H1 (cell line): Measurements from ENCODE around the gene RAB30. TPM values are rescaled to one million over a fixed set of nuclear protein-coding genes. Genes with fewer than 3 reads are reported as not detected.

ENCODE experiments used
- CTCF ChIA-PET: fragments of 300-600 bp; sonication (Branson Sonifier 250); formaldehyde crosslinking; loops from one replicate; lab custom pipeline; 2021; ENCODE audit not compliant: partially characterized antibody; lab: Charles Lee
- POLR2A ChIA-PET: fragments of 300-600 bp; sonication (Branson Sonifier 250); formaldehyde crosslinking; loops from one replicate; lab custom pipeline; 2021; ENCODE audit warnings: inconsistent platforms; ENCODE audit not compliant: partially characterized antibody; lab: Charles Lee
- DNase-seq, 2 experiments: peaks; one replicate each; pipeline versions ENCODE4 v3.0.0 to v3.0.0-alpha.2; 2010 to 2022; ENCODE audit warnings: low spot score in 2 of 2, low read depth in 1 of 2, mixed read lengths in 1 of 2
- FAIRE-seq: peaks from 2 replicates; lab custom pipeline; 2011; peaks lifted over from hg19 to GRCh38; lab: Jason Lieb, UNC
- H2AFZ ChIP-seq: 2 replicates; pipeline ENCODE4 v1.8.1; 2012; ENCODE audit warnings: low read length, inconsistent platforms
- H2AK5ac ChIP-seq: 2 replicates; pipeline ENCODE4 v1.6.1; 2013; ENCODE audit warnings: low read depth, low read length
- H2BK120ac ChIP-seq: replicated peaks from 2 replicates; pipeline ENCODE3; 2013; ENCODE audit warnings: low read depth, low read length, inconsistent platforms
- H2BK12ac ChIP-seq: 2 replicates; pipeline ENCODE4 v1.6.1; 2013; ENCODE audit warnings: low read depth, low read length
- H2BK15ac ChIP-seq: 2 replicates; pipeline ENCODE4 v1.6.1; 2013; ENCODE audit warnings: low read length
- H2BK20ac ChIP-seq: 2 replicates; pipeline ENCODE4 v1.6.1; 2013; ENCODE audit warnings: low read length
- H2BK5ac ChIP-seq: 2 replicates; pipeline ENCODE4 v1.6.1; 2013; ENCODE audit warnings: low read depth, low read length
- H3K14ac ChIP-seq: 2 replicates; pipeline ENCODE4 v1.6.1; 2013; ENCODE audit warnings: inconsistent platforms; ENCODE audit not compliant: insufficient read length
- H3K18ac ChIP-seq: 2 replicates; pipeline ENCODE4 v1.6.1; 2013; ENCODE audit warnings: low read length; ENCODE audit errors: extremely low read depth
- H3K23ac ChIP-seq: 2 replicates; pipeline ENCODE4 v1.6.1; 2013; ENCODE audit warnings: inconsistent platforms; ENCODE audit not compliant: insufficient read length
- H3K23me2 ChIP-seq: 2 replicates; pipeline ENCODE4 v1.6.1; 2013; ENCODE audit warnings: low read depth, low read length
- H3K27ac ChIP-seq: 2 replicates; pipeline ENCODE4 v1.6.1; 2011; ENCODE audit warnings: low read depth, low read length, inconsistent platforms
- H3K27me3 ChIP-seq, 4 experiments: replicated peaks in 1 of 4; 1 replicate in 1 of 4; 2 replicates in 3 of 4; pipeline versions ENCODE4 v1.6.1 to v1.8.1; 2011 to 2013; ENCODE audit warnings: low read length in 3 of 4, mild to moderate bottlenecking in 3 of 4, inconsistent platforms in 2 of 4, mixed read lengths in 2 of 4, moderate library complexity in 1 of 4; ENCODE audit not compliant: control insufficient read depth in 3 of 4, insufficient read depth in 3 of 4; ENCODE audit errors: extremely low read depth in 1 of 4
- H3K36me3 ChIP-seq, 4 experiments: 2 replicates each; pipeline versions ENCODE4 v1.6.1 to v1.8.1; 2011 to 2013; ENCODE audit warnings: mild to moderate bottlenecking in 4 of 4, low read length in 3 of 4, moderate library complexity in 2 of 4, control low read depth in 1 of 4, inconsistent platforms in 1 of 4; ENCODE audit not compliant: insufficient read depth in 4 of 4, control insufficient read depth in 2 of 4
- H3K4ac ChIP-seq: replicated peaks from 2 replicates; pipeline ENCODE3; 2013; ENCODE audit warnings: low read length, low read depth, mixed read lengths, inconsistent platforms; ENCODE audit not compliant: insufficient read length
- H3K4me1 ChIP-seq, 4 experiments: replicated peaks in 1 of 4; 1 replicate in 1 of 4; 2 replicates in 3 of 4; pipeline versions ENCODE4 v1.6.1 to v1.8.1; 2011 to 2013; ENCODE audit warnings: low read length in 3 of 4, inconsistent platforms in 2 of 4, mixed read lengths in 1 of 4; ENCODE audit not compliant: insufficient read depth in 4 of 4, control insufficient read depth in 3 of 4
- H3K4me2 ChIP-seq, 2 experiments: 2 replicates each; pipeline versions ENCODE4 v1.6.1 to v1.8.1; 2011 to 2013; ENCODE audit warnings: low read depth in 2 of 2, low read length in 2 of 2, control low read depth in 1 of 2, inconsistent platforms in 1 of 2, mild to moderate bottlenecking in 1 of 2; ENCODE audit not compliant: insufficient read depth in 1 of 2
- H3K4me3 ChIP-seq, 4 experiments: fragments of 200-600, 300-600 bp in 1 of 4; sonication (generic), shearing (Covaris generic), sonication (Bioruptor Twin) in 1 of 4; 2 replicates each; pipeline versions ENCODE4 v1.5.1 to v1.8.1; 2011 to 2016; ENCODE audit warnings: low read length in 4 of 4, low read depth in 3 of 4, control low read depth in 2 of 4, inconsistent platforms in 2 of 4, mild to moderate bottlenecking in 2 of 4, mixed read lengths in 1 of 4, moderate library complexity in 1 of 4; ENCODE audit not compliant: insufficient read depth in 2 of 4; ENCODE audit errors: extremely low read depth in 1 of 4
- H3K56ac ChIP-seq: replicated peaks from 2 replicates; pipeline ENCODE3; 2013; ENCODE audit warnings: low read depth, mild to moderate bottlenecking, mixed read lengths, low read length, inconsistent platforms; ENCODE audit not compliant: insufficient read length
- H3K79me1 ChIP-seq: 2 replicates; pipeline ENCODE4 v1.6.1; 2013; ENCODE audit warnings: low read depth, low read length, control low read depth
- H3K79me2 ChIP-seq, 2 experiments: 2 replicates each; pipeline versions ENCODE4 v1.6.1 to v1.8.1; 2012 to 2013; ENCODE audit warnings: low read length in 2 of 2, mild to moderate bottlenecking in 2 of 2, inconsistent platforms in 1 of 2; ENCODE audit not compliant: insufficient read depth in 2 of 2, control insufficient read depth in 1 of 2
- H3K9ac ChIP-seq, 4 experiments: replicated peaks in 1 of 4; 1 replicate in 1 of 4; 2 replicates in 3 of 4; pipeline versions ENCODE4 v1.6.1 to v1.8.1; 2011 to 2013; ENCODE audit warnings: low read depth in 3 of 4, low read length in 3 of 4, control low read depth in 2 of 4, mild to moderate bottlenecking in 2 of 4, moderate library complexity in 2 of 4, inconsistent platforms in 1 of 4; ENCODE audit errors: extremely low read depth in 1 of 4
- H3K9me3 ChIP-seq, 2 experiments: 2 replicates each; pipeline versions ENCODE4 v1.6.1 to v1.8.1; 2012 to 2013; ENCODE audit warnings: mild to moderate bottlenecking in 2 of 2, moderate library complexity in 2 of 2, control low read depth in 1 of 2, inconsistent platforms in 1 of 2, low read depth in 1 of 2, low read length in 1 of 2, mixed read lengths in 1 of 2; ENCODE audit not compliant: insufficient read depth in 2 of 2
- H4K20me1 ChIP-seq, 2 experiments: replicated peaks in 1 of 2; 2 replicates each; pipeline versions ENCODE3 to v1.8.1; 2011 to 2013; ENCODE audit warnings: inconsistent platforms in 2 of 2, low read length in 2 of 2, mild to moderate bottlenecking in 1 of 2; ENCODE audit not compliant: insufficient read depth in 2 of 2, control insufficient read depth in 1 of 2
- H4K5ac ChIP-seq: 2 replicates; pipeline ENCODE4 v1.6.1; 2013; ENCODE audit warnings: low read length, low read depth, mixed read lengths, inconsistent platforms; ENCODE audit not compliant: insufficient read length
- H4K8ac ChIP-seq: 2 replicates; pipeline ENCODE4 v1.8.0; 2013; ENCODE audit warnings: mild to moderate bottlenecking, moderate library complexity, low read length, inconsistent platforms; ENCODE audit not compliant: insufficient read depth; ENCODE audit errors: extremely low read depth
- H4K91ac ChIP-seq: replicated peaks from 2 replicates; pipeline ENCODE3; 2013; ENCODE audit warnings: low read length, mixed read lengths, inconsistent platforms; ENCODE audit not compliant: insufficient read length
- CBX5 ChIP-seq: fragments of 300-800, 300-1000 bp; sonication (generic); IDR thresholded peaks from 2 replicates; pipeline ENCODE4 v1.7.1; 2016; ENCODE audit warnings: antibody characterized with exemption, low read length, low read depth
- EGR1 ChIP-seq: IDR thresholded peaks from 2 replicates; pipeline ENCODE4 v1.6.1; 2011; ENCODE audit warnings: low read depth, low read length, borderline replicate concordance
- EZH2 ChIP-seq: fragments of 200-600 bp; sonication (generic); IDR thresholded peaks from 2 replicates; pipeline ENCODE4 v1.7.1; 2012; ENCODE audit warnings: low read depth, mild to moderate bottlenecking, moderate library complexity, low read length, inconsistent platforms; ENCODE audit not compliant: severe bottlenecking
- HDAC2 ChIP-seq, 2 experiments: fragments of 300-600 bp in 1 of 2; sonication (generic) in 1 of 2; IDR thresholded peaks; 2 replicates each; pipeline ENCODE4 v1.6.1; 2011 to 2012; ENCODE audit warnings: low read depth in 2 of 2, low read length in 2 of 2, mild to moderate bottlenecking in 2 of 2, moderate library complexity in 2 of 2, borderline replicate concordance in 1 of 2, inconsistent platforms in 1 of 2
- POLR2A ChIP-seq, 2 experiments: IDR thresholded peaks; 1 replicate in 1 of 2; 2 replicates in 1 of 2; pipeline ENCODE4 v1.6.1; 2011; ENCODE audit warnings: low read depth in 2 of 2, low read length in 2 of 2, mild to moderate bottlenecking in 2 of 2; ENCODE audit errors: control extremely low read depth in 1 of 2
- SIN3A ChIP-seq, 2 experiments: IDR thresholded peaks in 1 of 2; conservative IDR thresholded peaks in 1 of 2; 2 replicates each; pipeline ENCODE4 v1.6.1; 2011 to 2012; ENCODE audit warnings: low read length in 2 of 2, improper control_type of control experiment in 1 of 2, low read depth in 1 of 2, mild to moderate bottlenecking in 1 of 2
- SIRT6 ChIP-seq: IDR thresholded peaks from one replicate; pipeline ENCODE4 v1.7.1; 2012; ENCODE audit warnings: low read length, inconsistent platforms
- SP1 ChIP-seq: IDR thresholded peaks from 2 replicates; pipeline ENCODE4 v1.6.1; 2011; ENCODE audit warnings: low read depth, low read length
- SP2 ChIP-seq: IDR thresholded peaks from 2 replicates; pipeline ENCODE4 v1.6.1; 2012; ENCODE audit warnings: mild to moderate bottlenecking, low read length, inconsistent platforms
- TAF7 ChIP-seq: optimal IDR thresholded peaks from 2 replicates; pipeline ENCODE3; 2011; ENCODE audit warnings: low read depth, mild to moderate bottlenecking, inconsistent platforms, low read length, moderate library complexity, borderline replicate concordance
- WGBS, 2 experiments: shearing (Covaris generic) in 1 of 2; methylation state at CpG; one replicate each; pipeline versions ENCODE4 v1.1.6 to v1.1.7; 2013 to 2015; ENCODE audit warnings: low lambda C conversion rate in 2 of 2, mixed read lengths in 2 of 2, inconsistent platforms in 1 of 2, low coverage in 1 of 2, missing lambda C conversion rate in 1 of 2; ENCODE audit not compliant: insufficient replicate concordance in 2 of 2, insufficient coverage in 1 of 2, insufficient read length in 1 of 2; ENCODE audit errors: extremely low coverage in 1 of 2, missing lambda C conversion rate in 1 of 2; 5-methylcytosine and 5-hydroxymethylcytosine counted together
- polyA plus RNA-seq, 7 experiments: library from polyadenylated mRNA; depleted of rRNA in 3 of 7; stranded (reverse) in 5 of 7; unstranded in 2 of 7; fragments of >200 nt in 5 of 7; fragments of 200-250 nt in 2 of 7; gene quantifications; 1 replicate in 5 of 7; 2 replicates in 1 of 7; 4 replicates in 1 of 7; pipeline versions ENCODE4 v1.2.1 to v1.2.3, GENCODE V29; 2011 to 2013; ENCODE audit warnings: missing spikeins in 2 of 7, mixed read lengths in 2 of 7
- total RNA-seq: library from RNA; stranded (reverse); fragmentation: NEBNext Ultra II Directional; extraction: Animal tissue kit (Norgen Biotek cat#: 25700); gene quantifications from 2 replicates; pipeline ENCODE4 v1.2.1, GENCODE V29; 2021
- TF ChIP-seq, protein P1 (sequence below): IDR thresholded peaks from 2 replicates; pipeline ENCODE4 v1.6.1; 2011; ENCODE audit warnings: low read length, improper control_type of control experiment
- TF ChIP-seq, protein P2 (sequence below): IDR thresholded peaks from 2 replicates; pipeline ENCODE4 v1.6.1; 2012; ENCODE audit warnings: inconsistent platforms

The RAB30 gene
- total and polyA plus RNA-seq, 2 of the 8 experiments (the other 6 are each of a cell fraction or from before 2014, with no cell fraction given) = 1.6 to 11.7 TPM

DNA sequence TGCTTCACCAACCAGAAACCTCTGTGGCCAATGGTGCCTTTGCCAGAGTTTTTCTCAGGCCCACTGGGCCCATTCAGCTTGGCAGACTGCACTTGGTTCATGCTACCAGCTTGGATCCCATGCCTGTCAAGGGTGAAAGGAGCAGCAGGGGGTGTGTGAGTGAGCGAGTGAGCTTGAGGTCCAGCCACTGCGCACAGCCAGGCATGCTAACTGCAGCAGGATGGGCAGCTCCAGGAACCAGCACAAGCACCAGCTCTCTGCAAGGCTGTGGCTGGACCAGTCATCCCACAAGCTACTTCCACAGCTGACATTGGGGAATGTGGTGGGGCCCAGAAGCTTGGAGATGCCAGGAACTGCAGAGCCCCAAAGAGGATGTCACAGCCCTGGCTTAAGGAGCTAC is 129.3 kb downstream of the RAB30 start:
- ChIA-PET POLR2A (no interaction called here), CTCF (interaction anchor here (0.5 to 2.3 kb wide), 6 partner anchors 10 to 1155 kb away, joined by 3 to 11 read pairs (median 4); no protein-coding TSS in a partner anchor)
- no peak overlapping the region for H4K8ac ChIP-seq
- H3K14ac ChIP-seq = no peak overlapping the region
- H3K36me3 ChIP-seq = no peaks in the 10 kb centered on the region
- H3K18ac ChIP-seq = no peak overlapping the region
- 83% methylated on average over 2 of the region's 2 CpGs; no CpG with 5 or more reads in 1 of the 2 experiments for WGBS, 2 experiments
- no peak overlapping the region for H3K23ac ChIP-seq
- H2BK12ac ChIP-seq = no peak overlapping the region
- no peak overlapping the region for H3K56ac ChIP-seq
- H3K79me1 ChIP-seq = no peaks in the 10 kb centered on the region
- FAIRE-seq = no peak
- no peak overlapping the region for H2BK15ac ChIP-seq
- no peak overlapping the region for H3K4me3 ChIP-seq
- H2BK20ac ChIP-seq = no peak overlapping the region
- no peaks in the 10 kb centered on the region for H3K9me3 ChIP-seq
- H3K4me2 ChIP-seq = no peak overlapping the region
- no peak overlapping the region for H2AFZ ChIP-seq
- H2BK5ac ChIP-seq = no peak overlapping the region
- no peaks in the 10 kb centered on the region; the same call in 1 of the 2 replicates for H3K23me2 ChIP-seq
- no peaks in the 10 kb centered on the region for H3K4me1 ChIP-seq
- no peak overlapping the region for H4K91ac ChIP-seq
- TF ChIP-seq TAF7 (no peak), POLR2A (IDR thresholded peaks at IDR 0.05; ENCODE audit: control extremely low read depth in 1 of 2, low read depth in 2 of 2, low read length in 2 of 2) (no peak), HDAC2 (IDR thresholded peaks at IDR 0.05; ENCODE audit: borderline replicate concordance in 1 of 2, low read depth in 2 of 2, low read length in 2 of 2) (no peak), EGR1 (no peak), SP2 (no peak), SP1 (no peak), EZH2 (no peak), CBX5 (no peak), SIRT6 (no peak), SIN3A (conservative IDR thresholded peaks at IDR 0.05 in 1 of 2, IDR thresholded peaks at IDR 0.05 in 1 of 2; ENCODE audit: low read depth in 1 of 2, low read length in 2 of 2) (no peak)
- TF ChIP-seq, protein P1, sequence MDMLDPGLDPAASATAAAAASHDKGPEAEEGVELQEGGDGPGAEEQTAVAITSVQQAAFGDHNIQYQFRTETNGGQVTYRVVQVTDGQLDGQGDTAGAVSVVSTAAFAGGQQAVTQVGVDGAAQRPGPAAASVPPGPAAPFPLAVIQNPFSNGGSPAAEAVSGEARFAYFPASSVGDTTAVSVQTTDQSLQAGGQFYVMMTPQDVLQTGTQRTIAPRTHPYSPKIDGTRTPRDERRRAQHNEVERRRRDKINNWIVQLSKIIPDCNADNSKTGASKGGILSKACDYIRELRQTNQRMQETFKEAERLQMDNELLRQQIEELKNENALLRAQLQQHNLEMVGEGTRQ = no peak
- TF ChIP-seq, protein P2, sequence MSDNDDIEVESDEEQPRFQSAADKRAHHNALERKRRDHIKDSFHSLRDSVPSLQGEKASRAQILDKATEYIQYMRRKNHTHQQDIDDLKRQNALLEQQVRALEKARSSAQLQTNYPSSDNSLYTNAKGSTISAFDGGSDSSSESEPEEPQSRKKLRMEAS = no peak
- no peak for DNase-seq
- no peaks in the 10 kb centered on the region for H3K79me2 ChIP-seq
- no peaks in the 10 kb centered on the region for H3K27me3 ChIP-seq
- H3K27ac ChIP-seq = no peak overlapping the region
- no peaks in the 10 kb centered on the region for H4K20me1 ChIP-seq
- no peak overlapping the region for H2AK5ac ChIP-seq
- no peak overlapping the region for H3K4ac ChIP-seq
- H3K9ac ChIP-seq = no peak overlapping the region
- H2BK120ac ChIP-seq = no peak overlapping the region
- H4K5ac ChIP-seq = no peak overlapping the region
